ENCODE measurements around the gene TCP11X1.
"Not testable (repeated sequence)": the region's sequence is repeated elsewhere in the genome, so short reads cannot be mapped to it uniquely, and the experiment has no call there.

The TCP11X1 gene

DNA sequence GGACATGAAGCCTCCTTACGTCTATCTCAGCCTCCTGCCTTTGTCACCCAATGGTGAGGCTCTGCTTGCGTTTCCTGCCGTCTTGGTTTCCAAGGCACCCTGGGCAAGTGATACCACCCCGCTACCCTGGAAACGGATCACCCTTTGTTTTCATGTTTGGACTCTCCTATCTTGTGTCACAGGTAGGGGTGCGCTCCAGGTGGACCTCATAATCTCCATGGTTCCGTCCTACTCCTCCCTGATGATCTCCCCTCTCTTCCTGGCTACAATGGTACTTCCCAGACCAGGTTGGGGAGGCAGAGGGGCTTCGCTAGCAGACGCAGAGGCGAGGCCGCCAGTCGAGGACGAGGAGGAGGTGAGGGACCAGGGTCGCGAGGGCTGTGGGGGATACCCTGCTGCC is at the start of gene TCP11X1:
TCP11X1 (plus strand) TSS at position 316 of the 400 bp plus-strand sequence.
- DNase-seq: not testable (repeated sequence)

DNA sequence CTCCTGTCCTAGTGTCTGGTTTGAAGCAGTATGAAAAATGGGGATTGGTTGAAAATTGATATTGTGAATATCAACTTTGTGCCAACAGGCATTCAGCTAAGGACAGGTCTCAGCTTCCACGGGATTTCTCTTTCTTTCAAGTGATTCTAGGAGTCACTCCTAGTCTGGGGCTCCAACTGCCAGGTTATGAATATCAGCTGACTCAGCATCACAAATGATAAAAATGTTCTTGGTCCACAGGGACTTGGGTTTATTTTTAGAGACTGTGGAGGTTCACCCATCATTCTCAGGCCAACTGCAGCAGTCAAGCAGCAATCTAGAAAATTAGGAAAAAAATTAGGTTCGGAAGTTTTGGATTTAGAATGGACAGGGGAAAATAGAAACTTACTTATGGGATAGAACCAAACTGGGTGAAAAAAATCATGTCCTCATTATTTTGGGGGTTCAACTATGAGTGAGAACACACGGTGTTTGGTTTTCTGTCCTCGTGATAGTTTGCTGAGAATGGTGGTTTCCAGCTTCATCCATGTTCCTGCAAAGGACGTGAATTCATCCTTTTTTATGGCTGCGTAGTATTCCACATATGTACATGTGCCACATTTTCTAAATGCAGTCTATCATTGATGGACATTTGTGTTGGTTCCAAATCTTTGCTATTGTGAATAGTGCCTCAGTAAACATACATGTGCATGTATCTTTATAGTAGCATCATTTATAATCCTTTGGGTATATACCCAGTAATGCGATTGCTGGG is 29.0 kb upstream of the TCP11X1 start:
- DNase-seq: no peak

DNA sequence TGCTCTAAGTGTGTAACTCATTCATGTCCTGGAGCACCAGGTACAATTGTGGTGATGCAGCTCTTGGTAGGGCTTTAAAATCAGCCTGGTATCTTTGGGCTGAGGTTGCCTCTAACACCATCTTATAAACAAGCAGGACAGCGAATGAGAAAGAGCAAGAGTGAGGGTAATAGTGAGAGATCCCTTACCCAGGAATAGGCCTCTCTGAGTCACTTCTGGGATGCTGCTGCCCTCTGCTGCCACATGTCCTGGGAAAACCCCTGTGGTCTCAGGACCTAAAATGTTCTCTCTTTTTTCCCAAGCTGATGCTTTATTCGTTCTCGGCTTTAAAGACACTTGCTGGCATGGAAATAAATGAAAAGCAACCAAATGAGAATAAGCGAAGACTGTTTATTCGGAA is 7.2 kb upstream of the TCP11X1 start:
- DNase-seq: not testable (repeated sequence)

DNA sequence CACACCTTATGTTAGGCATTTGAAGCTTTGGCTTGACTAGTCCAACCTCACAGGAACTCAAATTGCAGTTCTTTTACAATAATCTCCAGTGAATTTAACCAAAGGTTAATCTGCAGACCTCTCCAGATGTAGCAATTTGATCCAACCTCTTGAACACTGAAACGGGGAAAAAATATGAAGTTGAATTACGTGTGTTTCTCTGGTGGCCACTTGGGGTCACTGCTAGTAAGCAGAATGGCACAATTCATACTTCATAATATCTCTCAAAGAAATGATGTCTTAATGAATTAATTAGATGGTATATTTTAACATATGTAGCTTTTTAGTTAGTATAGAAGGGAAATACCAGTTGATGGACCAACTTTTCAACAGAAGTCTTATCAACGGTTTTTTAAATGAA is 1.4 kb downstream of the TCP11X1 start:
- DNase-seq: not testable (repeated sequence)

DNA sequence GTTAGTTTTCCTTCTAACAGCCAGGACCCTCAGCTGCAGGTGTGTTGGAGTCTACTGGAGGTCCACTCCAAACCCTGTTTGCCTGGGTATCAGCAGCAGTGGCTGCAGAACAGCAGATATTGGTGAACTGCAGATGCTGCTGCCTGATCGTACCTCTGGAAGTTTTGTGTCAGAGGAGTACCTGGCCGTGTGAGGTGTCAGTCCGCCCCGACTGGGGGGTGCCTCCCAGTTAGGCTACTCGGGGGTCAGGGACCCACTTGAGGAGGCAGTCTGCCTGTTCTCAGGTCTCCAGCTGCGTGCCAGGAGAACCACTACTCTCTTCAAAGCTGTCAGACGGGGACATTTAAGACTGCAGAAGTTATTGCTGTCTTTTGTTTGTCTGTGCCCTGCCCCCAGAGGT is 20.6 kb downstream of the TCP11X1 start:
- DNase-seq: not testable (repeated sequence)

DNA sequence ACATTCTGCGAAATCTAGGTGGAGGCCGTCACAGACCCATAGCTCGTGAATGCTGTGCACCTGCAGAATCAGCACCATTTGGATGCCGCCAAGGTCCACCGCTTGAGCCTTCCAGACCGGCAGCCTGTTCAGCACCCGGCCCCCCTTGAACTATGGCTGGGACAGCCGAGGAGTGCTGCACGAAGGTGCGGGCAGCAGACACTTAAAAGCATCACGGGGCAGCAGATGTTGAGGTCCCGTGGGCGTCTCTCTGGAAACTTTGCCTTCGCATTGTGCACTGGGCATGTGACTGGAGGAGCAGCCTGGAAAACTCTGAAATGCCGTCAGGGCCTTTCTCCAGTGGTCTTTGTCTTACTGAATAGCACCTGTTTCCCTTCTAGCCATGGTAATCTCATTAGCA is 25.2 kb downstream of the TCP11X1 start:
- DNase-seq: not testable (repeated sequence)

DNA sequence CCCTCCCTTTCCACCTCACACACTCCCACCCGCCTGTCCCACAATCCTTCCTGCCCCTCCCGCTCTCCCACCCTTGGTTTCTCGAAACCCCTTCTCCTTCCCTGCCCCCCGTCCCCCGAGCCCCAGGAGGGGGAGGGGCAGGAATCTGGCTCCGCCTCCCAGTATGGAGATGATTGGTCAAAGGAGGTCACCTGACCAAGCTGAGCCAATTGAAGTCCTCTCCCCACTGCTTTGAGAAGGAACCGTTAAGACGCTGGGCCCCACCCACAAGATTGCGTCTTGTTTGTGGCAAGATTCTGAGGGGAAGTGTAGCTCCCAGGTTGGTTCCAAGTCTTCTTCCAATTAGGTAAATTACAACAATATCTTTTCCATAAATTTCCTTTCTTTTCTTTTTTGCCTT is 31.8 kb downstream of the TCP11X1 start, which contains the start of gene NXF2:
NXF2 (plus strand) TSS at position 275 of the 400 bp plus-strand sequence. CDS start 59,912 bp downstream, outside the sequence.
- DNase-seq: not testable (repeated sequence)

DNA sequence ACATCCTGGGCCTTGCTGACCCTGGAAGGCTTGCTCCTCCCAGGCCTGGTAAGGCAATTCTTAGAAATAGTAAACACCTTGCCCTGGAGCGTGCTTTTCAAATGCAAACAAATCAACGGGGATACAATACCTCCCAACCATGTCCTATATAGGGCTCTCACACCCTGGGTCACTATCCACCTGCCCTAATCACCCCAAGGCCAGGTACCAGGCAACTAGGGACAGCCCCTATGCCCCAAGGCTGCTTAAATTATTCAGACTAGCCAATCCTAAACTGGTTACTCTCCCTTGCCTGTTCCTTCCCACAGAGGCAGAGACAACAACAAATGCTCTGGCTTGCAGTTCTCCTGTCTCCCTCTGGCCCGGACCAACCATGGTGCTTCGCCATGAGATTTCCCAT is 57.1 kb downstream of the TCP11X1 start:
- DNase-seq: not testable (repeated sequence)

All from activated effector memory CD4-positive, alpha-beta T cell treated with anti-CD3 and anti-CD28 coated beads, Interleukin-2, amount 50 U/mL, for 16 hours (primary cell).